CD4-positive, alpha-beta T cell treated with Interleukin-6 at 100 ng/mL for 8 hours (primary cell): Measurements from ENCODE around the gene TGFB2.

ENCODE experiments used
- DNase-seq: peaks from one replicate; pipeline ENCODE4 v3.0.0-alpha.2; 2020; ENCODE audit warnings: mixed read lengths, low spot score

TGFB2 gene

GRCh38 chr1:218462587-218462986, 117.5 kb downstream of the TGFB2 start:
- DNase-seq: no peak

GRCh38 chr1:218463194-218464156, 118.3 kb downstream of the TGFB2 start:
- no peak for DNase-seq

- no peak for DNase-seq
Observed at GRCh38 chr1:218464871-218465270, 119.7 kb downstream of the TGFB2 start.

- no peak for DNase-seq
Observed at GRCh38 chr1:218466341-218467010, 121.3 kb downstream of the TGFB2 start.

GRCh38 chr1:218467101-218468072, 122.3 kb downstream of the TGFB2 start:
- DNase-seq: no peak

- no peak for DNase-seq
Observed at GRCh38 chr1:218468711-218469110, 123.6 kb downstream of the TGFB2 start.

DNA sequence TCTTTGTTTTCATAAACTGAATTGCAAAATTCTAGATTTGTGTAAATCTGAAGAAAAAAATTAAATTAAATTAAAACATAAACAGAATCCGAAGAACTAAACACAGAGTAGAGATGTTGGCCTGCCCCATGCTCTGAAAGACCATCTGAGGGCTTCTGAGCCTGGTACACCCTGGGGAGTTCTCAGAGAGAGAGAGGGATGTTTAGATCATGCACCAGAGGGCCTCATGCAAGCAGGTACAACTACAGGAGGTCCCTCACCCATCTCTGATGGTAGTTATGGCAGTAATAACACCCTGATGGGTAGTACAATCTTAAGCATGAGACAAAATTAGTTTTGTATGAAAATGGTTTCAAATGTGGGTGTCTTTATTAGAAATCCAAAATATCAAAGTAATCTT, 127.7 kb downstream of the TGFB2 start:
- no peak for DNase-seq

DNA sequence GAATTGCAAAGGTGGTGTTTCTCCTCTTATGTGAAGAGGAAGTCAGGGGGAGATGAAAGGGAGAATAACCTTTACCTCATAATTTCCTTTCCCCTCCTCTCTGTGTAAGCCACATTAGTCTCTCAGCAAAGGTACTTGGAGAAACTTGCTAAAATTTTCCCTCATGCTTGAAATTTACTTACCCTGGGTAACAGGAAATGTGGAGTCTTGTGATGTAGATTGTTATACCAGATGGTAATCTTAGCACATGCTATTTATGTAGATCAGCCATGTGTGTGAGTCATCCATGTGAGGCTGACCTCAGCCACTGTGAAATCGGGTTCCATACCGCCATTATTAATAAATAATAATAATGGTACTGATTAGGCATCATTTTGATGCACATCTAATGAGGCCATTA, 128.4 kb downstream of the TGFB2 start:
- no peak for DNase-seq

GRCh38 chr1:218474128-218474527, 129.0 kb downstream of the TGFB2 start:
- DNase-seq: no peak

DNA sequence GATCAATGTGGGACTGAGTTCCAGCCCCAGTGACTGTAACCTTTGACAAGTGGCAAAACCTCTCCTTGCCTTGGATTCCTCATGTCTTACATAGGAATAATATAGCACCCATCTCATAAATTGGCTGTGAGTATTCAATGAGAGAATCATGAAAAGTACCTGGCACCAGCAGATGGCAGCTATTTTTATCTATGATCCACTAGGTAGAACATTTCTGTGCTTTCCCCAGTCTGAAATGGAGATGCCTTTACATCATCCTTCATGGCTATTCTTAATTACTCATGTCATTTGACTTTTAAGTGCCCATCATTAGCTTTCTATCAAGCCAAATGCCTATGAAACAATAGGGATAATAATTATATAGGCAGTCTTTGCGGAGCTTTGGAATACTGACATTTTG, 130.1 kb downstream of the TGFB2 start:
- DNase-seq: no peak

- no peak for DNase-seq
Observed at GRCh38 chr1:218475699-218476098, 130.6 kb downstream of the TGFB2 start.

- no peak for DNase-seq
Observed at GRCh38 chr1:218476385-218476784, 131.2 kb downstream of the TGFB2 start.

GRCh38 chr1:218478336-218478735, 133.2 kb downstream of the TGFB2 start:
- DNase-seq: no peak

GRCh38 chr1:218479436-218480115, 134.4 kb downstream of the TGFB2 start:
- DNase-seq: no peak

DNA sequence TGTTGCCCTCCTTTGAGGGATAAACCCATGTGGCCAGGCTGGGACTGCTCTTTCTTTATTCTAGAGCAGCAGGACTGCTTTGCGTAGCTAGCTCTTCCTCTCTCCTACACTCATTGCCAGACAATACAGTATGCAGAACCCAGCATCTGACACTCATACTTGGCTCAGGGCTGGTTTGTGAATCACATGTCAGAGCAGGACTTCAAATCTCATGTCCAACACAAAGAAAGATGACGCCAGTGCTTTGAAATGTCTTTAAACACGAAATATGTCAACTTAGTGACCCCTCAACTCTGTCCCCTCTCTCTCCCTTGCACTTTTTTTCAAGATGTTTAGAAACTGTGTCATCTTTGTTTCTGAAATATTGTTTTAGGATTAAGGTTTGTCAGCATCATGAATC, 135.0 kb downstream of the TGFB2 start:
- no peak for DNase-seq

DNA sequence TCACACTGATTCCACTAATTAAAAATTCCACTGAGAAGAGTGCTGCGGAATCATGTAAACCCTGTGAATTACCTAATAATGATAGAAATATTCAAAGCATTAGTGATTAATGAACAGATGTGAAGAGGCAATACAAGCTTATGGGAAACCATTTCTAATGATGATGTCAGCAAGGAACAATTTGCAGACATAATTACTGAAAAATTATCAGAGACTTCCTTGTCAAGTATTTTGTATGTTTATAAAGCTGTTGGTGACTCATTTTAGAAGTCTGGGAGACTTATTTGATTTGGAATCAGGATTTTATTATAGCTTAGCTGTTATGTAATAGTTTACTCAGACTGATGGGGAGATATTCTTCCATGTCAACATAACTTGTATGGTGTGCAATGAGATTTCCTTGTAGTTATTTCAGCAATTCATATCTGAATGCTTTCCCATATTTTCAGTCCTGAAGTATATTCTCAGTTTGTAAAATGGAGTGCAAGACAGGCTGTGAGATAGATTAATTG, 135.5 kb downstream of the TGFB2 start:
- DNase-seq: no peak

DNA sequence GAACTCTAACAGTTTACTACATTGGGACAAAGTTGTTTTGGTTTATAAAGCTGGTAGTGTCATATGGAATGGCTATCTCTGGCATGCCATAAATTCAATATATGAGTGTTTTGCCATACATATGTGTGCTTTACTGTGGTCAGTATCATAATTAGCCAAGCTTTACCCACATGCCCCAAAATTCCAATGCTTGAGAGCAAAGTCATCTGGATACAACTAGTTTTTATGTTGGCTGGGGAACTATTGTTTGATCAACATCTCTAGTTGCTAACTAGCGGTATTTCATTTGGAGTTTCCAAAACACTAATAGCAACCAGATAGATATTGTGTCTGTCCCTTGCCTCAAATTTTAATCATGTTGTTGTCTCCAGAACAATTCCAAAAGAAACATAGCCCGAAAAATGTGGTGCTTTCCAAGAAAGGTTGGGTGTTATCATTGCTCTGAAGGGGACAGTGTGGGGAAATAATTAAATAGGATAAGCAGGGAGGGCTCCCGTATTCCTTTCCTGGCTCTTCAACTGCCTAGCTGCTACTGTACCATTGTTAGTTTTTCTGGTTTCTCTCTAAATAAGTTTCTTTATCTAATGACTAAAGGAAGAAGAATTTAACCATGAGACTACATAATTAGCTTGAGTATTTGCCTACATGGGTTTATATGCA, 136.1 kb downstream of the TGFB2 start:
- DNase-seq: no peak

DNA sequence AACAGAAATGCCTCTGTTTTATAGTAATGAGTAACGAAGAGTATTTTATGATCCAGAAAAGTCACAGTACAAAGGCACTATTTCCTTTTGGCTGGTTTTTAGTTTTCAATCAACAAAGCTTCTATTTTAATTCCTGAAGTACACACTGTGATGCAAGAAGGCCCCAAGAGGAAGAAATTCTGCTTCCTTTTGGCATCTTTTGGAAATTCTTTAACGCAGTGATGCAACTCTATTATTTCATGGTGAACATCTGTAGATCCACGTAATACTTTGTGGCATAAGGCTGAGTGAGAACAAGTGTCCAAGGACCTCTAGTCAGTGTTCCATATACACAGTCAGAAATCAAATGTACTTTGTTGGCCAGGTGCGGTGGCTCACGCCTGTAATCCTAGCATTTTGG, 137.5 kb downstream of the TGFB2 start:
- no peak for DNase-seq

DNA sequence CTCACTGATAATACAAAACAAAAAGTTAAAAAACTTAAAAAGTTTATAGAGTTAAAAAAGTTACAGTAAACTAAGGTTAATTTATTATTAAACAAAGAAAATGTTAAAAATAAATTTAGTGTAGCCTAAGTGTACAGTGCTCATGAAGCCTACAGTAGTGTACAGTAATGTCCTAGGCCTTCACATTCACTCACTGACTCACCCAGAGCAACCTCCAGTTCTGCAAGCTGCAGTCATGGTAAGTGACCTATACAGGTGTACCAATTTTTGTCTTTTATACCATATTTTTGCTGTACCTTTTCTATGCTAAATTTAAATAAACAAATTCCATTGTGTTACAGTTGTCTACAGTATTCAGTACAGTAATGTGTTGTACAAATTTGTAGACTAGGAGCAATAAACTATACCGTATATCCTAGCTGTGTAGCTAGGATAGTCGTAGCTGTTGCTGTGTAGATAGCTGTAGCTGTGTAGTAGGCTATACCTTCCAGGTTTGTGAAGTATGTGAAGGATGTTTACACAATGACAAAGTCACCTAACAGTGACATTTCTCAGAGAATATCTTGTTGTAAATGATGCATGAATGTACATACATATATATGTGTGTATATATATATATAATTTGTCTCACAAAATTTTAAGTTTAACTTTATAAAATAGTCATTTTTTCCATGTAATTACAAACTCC, 140.2 kb downstream of the TGFB2 start:
- DNase-seq: no peak

DNA sequence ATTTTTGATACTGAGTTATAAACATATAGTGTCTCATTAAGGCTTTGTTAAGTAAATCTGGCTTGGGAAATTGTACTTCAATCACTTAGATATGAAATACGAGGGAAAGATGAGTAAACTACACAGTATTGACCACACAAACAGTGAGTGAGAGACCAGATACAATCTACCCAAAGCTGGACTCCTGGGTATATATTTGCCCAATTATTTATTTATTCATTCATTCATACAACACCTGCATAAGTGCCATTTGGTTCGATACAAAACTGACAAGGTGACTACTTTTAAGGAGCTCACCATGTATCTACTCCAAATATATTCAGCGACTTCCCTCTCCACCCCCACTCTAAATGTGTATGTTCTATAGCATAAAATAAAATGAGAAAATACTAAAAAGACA, 143.4 kb downstream of the TGFB2 start:
- no peak for DNase-seq
